Measurements from ENCODE around the gene SYK. TPM values are rescaled to one million over a fixed set of nuclear protein-coding genes. Genes with fewer than 3 reads are reported as not detected.

Gene SYK
- total RNA-seq, 3 donors from 2014 or later: 0.48 to 3.8 (median 0.63) TPM

- DNase-seq (no peak), ATAC-seq (no peak)
- Mint-ChIP-seq H3K27me3 (ENCODE audit: low read depth) (no peaks in the 10 kb centered on the region), H3K4me3 (no peak overlapping the region), H3K36me3 (ENCODE audit: insufficient read depth) (no peaks in the 10 kb centered on the region), H3K4me1 (ENCODE audit: low read depth) (no peaks in the 10 kb centered on the region), H3K9me3 (peaks cover 10% of the 10 kb centered on the region)
These were observed 96.6 kb downstream of the SYK start for GRCh38 chr9:90898228-90898627.

GRCh38 chr9:90899287-90899686 lies 97.7 kb downstream of the SYK start:
- Mint-ChIP-seq H3K4me3 (no peak overlapping the region), H3K27me3 (ENCODE audit: low read depth) (no peaks in the 10 kb centered on the region), H3K9me3 (peaks cover 12% of the 10 kb centered on the region), H3K36me3 (ENCODE audit: insufficient read depth) (no peaks in the 10 kb centered on the region), H3K4me1 (ENCODE audit: low read depth) (no peaks in the 10 kb centered on the region)
- DNase-seq (no peak), ATAC-seq (no peak)

GRCh38 chr9:90900130-90900529 lies 98.5 kb downstream of the SYK start:
- Mint-ChIP-seq H3K4me1 (ENCODE audit: low read depth) (no peaks in the 10 kb centered on the region), H3K27me3 (ENCODE audit: low read depth) (peaks cover 3% of the 10 kb centered on the region), H3K36me3 (ENCODE audit: insufficient read depth) (no peaks in the 10 kb centered on the region), H3K9me3 (peaks cover 12% of the 10 kb centered on the region), H3K4me3 (no peak overlapping the region)
- ATAC-seq (no peak), DNase-seq (no peak)

- DNase-seq (no peak), ATAC-seq (no peak)
- Mint-ChIP-seq H3K27me3 (ENCODE audit: low read depth) (peaks cover 6% of the 10 kb centered on the region), H3K36me3 (ENCODE audit: insufficient read depth) (no peaks in the 10 kb centered on the region), H3K4me1 (ENCODE audit: low read depth) (no peaks in the 10 kb centered on the region), H3K9me3 (peaks cover 12% of the 10 kb centered on the region), H3K4me3 (no peak overlapping the region)
These were observed 100.3 kb downstream of the SYK start for GRCh38 chr9:90901933-90902332.

GRCh38 chr9:90903766-90904424 lies 102.3 kb downstream of the SYK start:
- peaks cover 6% of the 10 kb centered on the region for H3K27me3 Mint-ChIP-seq (ENCODE audit: low read depth)
- peaks cover 12% of the 10 kb centered on the region for H3K9me3 Mint-ChIP-seq
- no peak overlapping the region for H3K4me3 Mint-ChIP-seq
- DNase-seq (no peak), ATAC-seq (no peak)
- no peaks in the 10 kb centered on the region for H3K36me3 Mint-ChIP-seq (ENCODE audit: insufficient read depth)
- H3K4me1 Mint-ChIP-seq (ENCODE audit: low read depth): no peaks in the 10 kb centered on the region

- H3K4me1 Mint-ChIP-seq (ENCODE audit: low read depth): no peaks in the 10 kb centered on the region
- DNase-seq: no peak
- H3K27me3 Mint-ChIP-seq (ENCODE audit: low read depth): peaks cover 6% of the 10 kb centered on the region
- H3K36me3 Mint-ChIP-seq (ENCODE audit: insufficient read depth): no peaks in the 10 kb centered on the region
- peaks cover 12% of the 10 kb centered on the region for H3K9me3 Mint-ChIP-seq
- no peak overlapping the region for H3K4me3 Mint-ChIP-seq
- no peak for ATAC-seq
These were observed 103.3 kb downstream of the SYK start for GRCh38 chr9:90904706-90905478.

GRCh38 chr9:90905822-90906221 lies 104.2 kb downstream of the SYK start:
- ATAC-seq: no peak

GRCh38 chr9:90906316-90907055 lies 104.9 kb downstream of the SYK start:
- no peaks in the 10 kb centered on the region for H3K36me3 Mint-ChIP-seq (ENCODE audit: insufficient read depth)
- no peak overlapping the region for H3K4me3 Mint-ChIP-seq
- ATAC-seq (no peak), DNase-seq (no peak)
- H3K4me1 Mint-ChIP-seq (ENCODE audit: low read depth): no peaks in the 10 kb centered on the region
- peaks cover 6% of the 10 kb centered on the region for H3K27me3 Mint-ChIP-seq (ENCODE audit: low read depth)
- peaks cover 12% of the 10 kb centered on the region for H3K9me3 Mint-ChIP-seq

More at GRCh38 chr9:90905822-90906221, 104.2 kb downstream of the SYK start:
- DNase-seq: no peak
- Mint-ChIP-seq H3K27me3 (ENCODE audit: low read depth) (peaks cover 6% of the 10 kb centered on the region), H3K9me3 (peaks cover 12% of the 10 kb centered on the region), H3K4me3 (no peak overlapping the region), H3K36me3 (ENCODE audit: insufficient read depth) (no peaks in the 10 kb centered on the region), H3K4me1 (ENCODE audit: low read depth) (no peaks in the 10 kb centered on the region)

GRCh38 chr9:90907056-90907445 lies 105.4 kb downstream of the SYK start:
- DNase-seq (no peak), ATAC-seq (no peak)
- no peak overlapping the region for H3K4me3 Mint-ChIP-seq
- peaks cover 10% of the 10 kb centered on the region for H3K9me3 Mint-ChIP-seq
- no peaks in the 10 kb centered on the region for H3K4me1 Mint-ChIP-seq (ENCODE audit: low read depth)
- H3K36me3 Mint-ChIP-seq (ENCODE audit: insufficient read depth): no peaks in the 10 kb centered on the region
- H3K27me3 Mint-ChIP-seq (ENCODE audit: low read depth): peaks cover 6% of the 10 kb centered on the region

- Mint-ChIP-seq H3K4me3 (no peak overlapping the region), H3K27me3 (ENCODE audit: low read depth) (peaks cover 6% of the 10 kb centered on the region), H3K4me1 (ENCODE audit: low read depth) (no peaks in the 10 kb centered on the region), H3K36me3 (ENCODE audit: insufficient read depth) (no peaks in the 10 kb centered on the region), H3K9me3 (peaks cover 5% of the 10 kb centered on the region)
- DNase-seq (no peak), ATAC-seq (no peak)
These were observed 106.2 kb downstream of the SYK start for GRCh38 chr9:90907790-90908189.

GRCh38 chr9:90909225-90909624 lies 107.6 kb downstream of the SYK start:
- Mint-ChIP-seq H3K36me3 (ENCODE audit: insufficient read depth) (no peaks in the 10 kb centered on the region), H3K4me1 (ENCODE audit: low read depth) (no peaks in the 10 kb centered on the region), H3K9me3 (no peaks in the 10 kb centered on the region), H3K4me3 (no peak overlapping the region), H3K27me3 (ENCODE audit: low read depth) (peaks cover 7% of the 10 kb centered on the region)
- DNase-seq (no peak), ATAC-seq (no peak)

- H3K4me3 Mint-ChIP-seq: no peak overlapping the region
- H3K9me3 Mint-ChIP-seq: no peaks in the 10 kb centered on the region
- H3K36me3 Mint-ChIP-seq (ENCODE audit: insufficient read depth): no peaks in the 10 kb centered on the region
- ATAC-seq: no peak
- no peak for DNase-seq
- H3K27me3 Mint-ChIP-seq (ENCODE audit: low read depth): peaks cover 7% of the 10 kb centered on the region
- no peaks in the 10 kb centered on the region for H3K4me1 Mint-ChIP-seq (ENCODE audit: low read depth)
These were observed 108.2 kb downstream of the SYK start for GRCh38 chr9:90909747-90910283.

- Mint-ChIP-seq H3K4me1 (ENCODE audit: low read depth) (no peaks in the 10 kb centered on the region), H3K9me3 (no peaks in the 10 kb centered on the region), H3K4me3 (no peak overlapping the region), H3K36me3 (ENCODE audit: insufficient read depth) (no peaks in the 10 kb centered on the region), H3K27me3 (ENCODE audit: low read depth) (peaks cover 1% of the 10 kb centered on the region)
- DNase-seq (no peak), ATAC-seq (no peak)
These were observed 112.6 kb downstream of the SYK start for GRCh38 chr9:90914196-90914595.

- no peaks in the 10 kb centered on the region for H3K9me3 Mint-ChIP-seq
- H3K4me3 Mint-ChIP-seq: no peak overlapping the region
- peaks cover 1% of the 10 kb centered on the region for H3K27me3 Mint-ChIP-seq (ENCODE audit: low read depth)
- ATAC-seq (peak; percentile 91 to 97), DNase-seq (peak; percentile 72)
- no peaks in the 10 kb centered on the region for H3K4me1 Mint-ChIP-seq (ENCODE audit: low read depth)
- no peaks in the 10 kb centered on the region for H3K36me3 Mint-ChIP-seq (ENCODE audit: insufficient read depth)
These were observed 113.4 kb downstream of the SYK start for GRCh38 chr9:90914868-90915483.
